ENCODE results near the gene FXYD5.

DNA sequence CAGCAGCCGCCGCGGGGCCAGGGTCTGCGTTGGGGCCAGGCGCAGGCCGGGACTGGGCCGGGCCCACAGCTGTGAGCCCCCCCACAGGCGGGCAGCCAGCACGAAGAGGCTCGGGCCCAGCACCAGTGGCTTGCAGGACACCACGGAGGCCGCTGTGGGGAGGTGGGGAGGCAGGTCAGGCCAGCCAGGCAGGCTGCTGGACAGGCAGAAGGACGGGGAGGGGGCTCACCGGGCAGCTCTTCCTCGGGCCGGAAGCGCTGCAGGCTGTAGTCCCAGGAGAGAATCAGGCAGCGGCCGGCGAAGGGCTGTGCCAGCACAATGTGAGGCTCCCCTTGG lies 27.9 kb upstream of the FXYD5 start:
- TF ChIP-seq CTCF (IDR thresholded peaks at IDR 0.05; ENCODE audit: poor library complexity, severe bottlenecking) (no peak), REST (IDR thresholded peaks at IDR 0.05; ENCODE audit: borderline replicate concordance) (no peak)
